Measurements from ENCODE around the gene RNF40.

Gene RNF40

DNA sequence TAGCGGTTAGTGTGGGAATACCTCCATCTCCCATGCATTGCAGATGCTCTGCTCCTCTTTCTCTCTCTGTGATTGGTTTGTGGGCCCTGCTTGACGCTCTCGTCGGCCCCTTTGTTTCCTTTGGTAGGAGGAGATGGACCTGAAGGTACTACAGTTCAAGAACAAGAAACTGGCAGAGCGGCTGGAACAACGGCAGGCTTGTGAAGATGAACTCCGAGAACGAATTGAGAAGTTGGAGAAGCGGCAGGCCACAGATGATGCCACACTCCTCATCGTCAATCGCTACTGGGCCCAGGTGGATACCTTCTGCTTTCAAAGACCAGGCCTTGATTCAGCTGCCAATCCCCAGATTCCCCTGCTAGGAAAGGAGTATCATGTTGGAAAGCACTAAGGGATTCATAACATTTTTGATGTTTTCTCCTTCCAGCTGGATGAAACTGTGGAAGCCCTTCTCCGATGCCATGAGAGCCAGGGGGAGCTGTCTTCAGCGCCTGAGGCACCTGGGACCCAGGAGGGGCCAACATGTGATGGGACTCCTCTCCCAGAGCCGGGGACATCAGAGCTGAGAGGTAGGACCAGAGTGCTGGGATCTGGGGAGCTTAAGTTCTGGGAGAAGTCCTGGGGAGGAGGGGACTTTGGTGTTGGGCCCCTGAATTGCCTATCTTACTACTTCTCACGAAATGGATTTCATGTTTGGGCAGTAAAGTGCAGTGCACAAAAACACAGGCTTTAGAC lies 1.0 kb downstream of the RNF40 start:
- no peak for DNase-seq

DNA sequence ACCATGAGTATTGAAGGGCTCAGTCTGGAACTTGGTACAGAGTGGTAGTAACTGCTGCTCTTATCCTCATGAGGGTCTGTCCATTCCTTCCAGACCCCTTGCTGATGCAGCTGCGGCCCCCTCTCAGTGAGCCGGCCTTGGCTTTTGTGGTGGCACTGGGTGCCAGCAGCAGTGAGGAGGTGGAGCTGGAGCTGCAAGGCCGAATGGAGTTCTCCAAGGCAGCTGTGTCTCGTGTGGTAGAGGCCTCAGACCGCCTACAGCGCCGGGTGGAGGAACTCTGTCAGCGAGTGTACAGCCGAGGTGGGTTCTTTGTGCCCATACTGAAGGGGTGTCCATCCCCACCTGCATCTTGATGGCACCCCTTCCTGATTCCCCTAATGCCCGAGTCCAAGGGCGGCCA lies 2.0 kb downstream of the RNF40 start:
- no peak for DNase-seq

- no peak for DNase-seq
These were observed 2.8 kb downstream of the RNF40 start for GRCh38 chr16:30764816-30765465.

DNA sequence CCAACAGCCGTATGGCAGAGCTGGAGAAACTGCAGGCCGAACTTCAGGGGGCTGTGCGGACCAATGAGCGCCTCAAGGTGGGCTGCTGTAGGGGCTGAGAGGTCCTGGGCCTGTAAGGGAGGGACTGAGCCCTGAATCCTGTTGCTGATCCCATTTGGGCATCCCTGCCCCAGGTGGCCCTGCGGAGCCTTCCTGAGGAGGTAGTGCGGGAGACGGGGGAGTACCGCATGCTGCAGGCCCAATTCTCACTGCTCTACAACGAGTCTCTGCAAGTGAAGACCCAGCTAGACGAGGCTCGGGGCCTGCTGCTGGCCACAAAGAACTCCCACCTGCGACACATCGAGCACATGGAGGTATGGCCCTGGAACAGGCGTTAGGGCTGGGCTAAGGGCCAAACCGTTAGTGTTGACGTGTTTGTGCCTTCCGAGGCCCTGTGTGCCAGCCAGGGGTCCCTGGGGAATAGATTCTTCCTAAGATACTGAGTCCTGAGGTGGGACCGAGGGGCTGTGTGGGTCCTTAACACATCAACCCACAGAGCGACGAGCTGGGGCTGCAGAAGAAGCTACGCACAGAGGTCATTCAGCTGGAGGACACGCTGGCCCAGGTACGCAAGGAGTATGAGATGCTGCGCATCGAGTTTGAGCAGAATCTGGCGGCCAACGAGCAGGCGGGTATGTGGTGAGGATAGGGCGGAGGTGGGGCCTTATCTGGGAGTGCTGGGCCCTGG lies 4.2 kb downstream of the RNF40 start:
- no peak for DNase-seq

DNA sequence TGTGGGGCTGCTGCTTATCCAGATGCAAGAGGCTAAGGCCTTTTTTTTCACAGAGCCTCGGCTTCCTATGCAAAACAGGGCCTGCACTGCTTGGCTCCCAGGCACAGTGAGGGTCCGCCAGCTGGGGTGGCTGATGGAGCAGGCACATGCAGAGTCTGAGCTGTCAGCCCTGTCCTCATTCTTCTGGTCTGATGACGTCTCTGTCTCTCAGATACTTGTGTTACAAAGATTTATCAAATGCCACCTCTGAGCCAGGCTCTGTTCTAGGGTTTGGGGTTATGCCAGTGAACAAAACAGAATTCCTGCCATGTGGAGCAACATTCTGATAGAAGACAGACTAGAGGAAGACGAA lies 4.8 kb downstream of the RNF40 start:
- no peak for DNase-seq

DNA sequence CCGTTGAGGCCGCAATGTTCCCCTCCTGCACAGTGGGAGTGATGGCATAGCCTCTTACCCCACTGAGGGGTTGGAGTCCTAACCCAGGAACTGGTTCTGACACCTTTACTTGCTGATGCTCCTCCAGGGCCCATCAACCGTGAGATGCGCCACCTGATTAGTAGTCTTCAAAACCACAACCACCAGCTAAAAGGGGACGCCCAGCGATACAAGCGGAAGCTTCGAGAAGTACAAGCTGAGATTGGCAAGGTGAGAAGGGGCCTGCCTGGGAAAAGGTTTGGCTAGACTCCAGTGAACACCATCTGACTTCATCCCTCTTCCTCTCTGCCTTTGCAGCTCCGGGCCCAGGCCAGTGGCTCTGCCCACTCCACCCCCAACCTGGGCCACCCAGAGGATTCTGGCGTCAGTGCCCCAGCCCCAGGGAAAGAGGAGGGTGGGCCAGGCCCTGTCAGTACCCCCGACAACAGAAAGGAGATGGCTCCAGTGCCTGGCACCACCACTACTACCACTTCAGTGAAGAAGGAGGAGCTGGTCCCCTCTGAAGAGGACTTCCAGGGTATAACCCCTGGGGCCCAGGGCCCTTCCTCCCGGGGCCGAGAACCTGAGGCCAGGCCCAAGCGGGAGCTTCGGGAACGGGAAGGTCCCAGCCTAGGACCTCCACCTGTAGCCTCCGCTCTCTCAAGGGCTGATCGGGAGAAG lies 5.8 kb downstream of the RNF40 start:
- DNase-seq = no peak

- no peak for DNase-seq
These were observed 6.6 kb downstream of the RNF40 start for GRCh38 chr16:30768583-30769181.

DNA sequence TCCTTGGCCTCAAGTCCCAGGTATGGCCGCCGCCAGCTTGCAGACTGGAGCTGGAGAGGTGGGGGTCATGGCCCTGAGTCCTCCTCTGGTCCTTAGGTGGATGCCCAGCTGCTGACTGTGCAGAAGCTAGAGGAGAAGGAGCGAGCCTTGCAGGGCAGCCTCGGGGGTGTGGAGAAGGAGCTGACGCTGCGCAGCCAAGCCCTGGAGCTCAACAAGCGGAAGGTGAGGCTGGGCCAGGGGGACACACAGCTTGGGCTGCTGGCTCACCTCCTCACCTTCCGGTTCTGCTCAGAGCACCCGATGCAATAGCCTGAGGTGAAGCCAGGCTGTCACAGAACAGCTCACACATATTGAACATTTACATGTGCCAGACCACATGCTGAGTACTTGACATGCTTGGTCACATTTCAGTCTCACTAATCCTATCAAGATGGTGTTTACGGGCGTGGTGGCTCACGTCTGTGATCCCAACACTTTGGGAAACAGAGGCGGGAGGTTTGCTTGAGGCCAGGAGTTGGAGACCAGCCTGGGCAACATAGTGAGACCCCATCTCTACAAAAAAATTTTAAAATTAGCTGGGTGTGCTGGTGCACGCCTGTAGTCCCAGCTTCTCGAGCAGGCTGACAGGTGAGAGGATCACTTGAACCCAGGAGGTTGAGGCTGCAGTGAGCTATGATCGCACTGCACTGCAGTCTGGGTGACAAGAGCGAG lies 7.4 kb downstream of the RNF40 start:
- DNase-seq = no peak

DNA sequence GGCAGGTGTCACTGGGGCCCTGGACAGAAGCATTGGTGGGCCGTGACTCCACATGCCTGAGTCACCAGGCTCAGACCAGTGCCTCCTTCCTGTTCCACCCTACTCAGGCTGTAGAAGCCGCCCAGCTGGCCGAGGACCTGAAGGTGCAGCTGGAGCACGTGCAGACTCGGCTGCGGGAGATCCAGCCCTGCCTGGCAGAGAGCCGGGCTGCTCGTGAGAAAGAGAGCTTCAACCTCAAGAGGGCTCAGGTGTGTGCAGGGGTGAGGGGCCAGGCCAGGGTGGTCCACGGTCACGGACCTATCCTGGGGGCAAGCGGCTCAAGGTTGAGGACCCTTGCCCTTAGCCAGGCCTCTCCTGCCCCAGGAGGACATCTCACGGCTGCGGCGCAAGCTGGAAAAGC lies 9.6 kb downstream of the RNF40 start:
- DNase-seq = no peak

- DNase-seq = no peak
These were observed 11.7 kb downstream of the RNF40 start for GRCh38 chr16:30773826-30774225.

DNA sequence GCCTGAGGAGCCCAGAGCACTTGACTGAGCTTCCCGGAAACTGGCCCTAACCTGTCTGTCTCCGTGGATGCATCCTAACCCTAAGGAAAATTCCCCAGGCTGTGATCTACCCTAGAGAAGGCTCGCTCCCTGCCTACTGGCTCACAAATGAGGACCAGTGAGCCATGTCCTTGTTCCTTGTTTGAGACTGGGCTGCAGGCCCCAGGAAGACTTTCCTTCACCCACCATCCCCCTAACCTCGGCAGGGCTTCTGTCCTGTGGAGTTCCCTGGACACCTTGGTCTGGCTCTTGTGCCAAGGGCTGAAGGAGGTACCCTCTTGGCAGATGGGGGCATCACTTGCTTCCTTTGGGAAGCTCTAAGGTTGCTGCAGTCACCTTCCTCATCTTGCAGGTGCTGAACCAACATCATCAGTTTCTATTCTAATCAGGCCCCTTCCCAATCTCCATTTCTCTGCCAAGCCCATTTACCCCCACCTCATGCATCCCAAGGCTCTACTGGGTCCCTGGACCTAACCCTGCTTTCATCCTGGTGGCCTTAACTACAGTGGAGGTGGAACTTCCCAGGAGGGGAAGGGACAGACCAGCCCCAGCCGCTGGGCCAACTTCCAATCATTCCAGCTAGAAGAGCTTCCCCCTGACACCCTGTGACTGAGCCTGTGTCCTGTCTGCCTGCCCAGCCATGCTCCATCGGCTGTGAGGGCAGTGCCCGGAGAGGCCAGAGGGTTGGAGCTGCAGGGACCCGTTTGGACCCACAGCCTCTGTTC lies 12.4 kb downstream of the RNF40 start:
- no peak for DNase-seq

- DNase-seq = no peak
These were observed 12.9 kb downstream of the RNF40 start for GRCh38 chr16:30775131-30775391.

DNA sequence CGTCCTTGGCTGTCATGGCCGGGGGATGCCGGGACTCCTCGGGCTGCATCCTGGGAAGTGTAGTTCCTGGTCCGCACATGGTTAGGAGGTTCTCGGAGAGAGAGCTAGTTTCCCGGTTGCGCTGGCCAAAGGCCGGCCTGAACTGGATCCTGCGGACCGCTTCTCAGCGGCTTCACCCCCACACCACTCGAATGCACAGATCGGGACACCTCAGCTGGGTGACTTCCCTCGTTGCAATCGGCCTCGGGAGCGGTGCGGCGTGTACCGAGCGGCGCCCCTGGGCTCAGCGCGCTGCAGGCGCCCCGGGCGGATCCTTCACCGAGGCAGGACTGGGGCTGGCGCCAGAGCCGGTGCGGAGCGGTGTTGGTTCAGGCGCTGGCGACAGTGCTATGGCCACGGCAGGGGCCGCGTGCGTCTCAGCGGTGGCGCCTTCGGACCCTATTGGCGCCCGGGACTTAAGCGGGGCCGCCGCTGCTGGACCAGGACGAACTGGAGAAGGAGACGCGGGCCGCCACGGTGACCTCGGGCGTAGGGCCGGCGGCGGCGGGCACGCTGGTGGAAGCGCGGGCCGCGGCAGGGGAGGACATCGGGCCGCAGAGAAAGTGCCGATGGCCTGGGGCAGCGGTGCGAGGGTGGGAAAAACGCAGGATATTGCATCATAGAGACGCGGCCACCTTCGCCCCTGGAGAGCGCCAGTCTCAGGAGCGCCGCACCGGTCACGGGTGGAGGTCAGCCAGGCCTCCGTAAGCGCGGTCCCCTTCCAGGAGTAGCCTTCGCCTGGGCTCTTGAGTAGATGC lies 13.5 kb downstream of the RNF40 start:
- peak; percentile 84 for DNase-seq

- no peak for DNase-seq
These were observed 15.6 kb downstream of the RNF40 start for GRCh38 chr16:30777591-30778297.

GRCh38 chr16:30778549-30779244 lies 16.6 kb downstream of the RNF40 start:
- no peak for DNase-seq

DNA sequence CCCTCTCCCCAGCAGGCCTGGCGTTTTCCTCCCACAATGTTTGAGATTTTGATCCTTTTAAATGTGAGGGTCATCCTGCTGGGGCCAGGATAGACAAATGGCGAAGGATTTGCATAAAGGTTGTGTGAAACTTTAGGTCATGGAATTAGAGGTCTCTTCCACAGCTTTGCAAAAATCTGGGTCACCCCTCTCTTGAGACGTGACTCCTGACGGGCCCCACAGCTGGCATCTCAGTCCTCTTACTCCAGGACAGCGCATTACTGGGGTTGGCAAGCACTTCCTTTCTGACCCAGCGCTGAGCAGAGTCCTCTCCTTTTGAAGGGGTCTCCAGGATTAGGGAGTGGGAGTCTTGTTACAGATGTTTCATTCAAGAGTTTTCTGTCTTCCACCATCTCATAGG lies 17.5 kb downstream of the RNF40 start:
- DNase-seq = no peak

DNA sequence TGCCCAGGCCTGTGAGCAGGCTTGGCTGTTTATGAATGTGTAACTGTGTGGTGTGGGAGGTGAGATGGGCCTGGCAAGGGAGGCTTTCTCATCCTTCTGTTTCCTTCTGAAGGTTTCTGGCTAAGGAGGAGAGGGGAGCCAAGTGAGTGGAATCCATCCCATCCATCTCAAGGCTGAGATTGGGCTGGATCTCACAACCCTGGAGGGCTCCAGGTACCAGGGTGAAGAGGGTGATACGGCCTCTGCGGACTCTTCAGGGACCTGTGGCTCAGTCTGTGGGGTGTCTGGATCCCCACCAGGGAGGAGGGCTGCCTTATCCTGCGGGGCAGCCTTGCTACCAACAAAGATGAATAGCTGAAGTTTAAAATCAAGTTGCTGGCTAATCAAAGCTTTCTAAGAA lies 17.9 kb downstream of the RNF40 start:
- no peak for DNase-seq

DNA sequence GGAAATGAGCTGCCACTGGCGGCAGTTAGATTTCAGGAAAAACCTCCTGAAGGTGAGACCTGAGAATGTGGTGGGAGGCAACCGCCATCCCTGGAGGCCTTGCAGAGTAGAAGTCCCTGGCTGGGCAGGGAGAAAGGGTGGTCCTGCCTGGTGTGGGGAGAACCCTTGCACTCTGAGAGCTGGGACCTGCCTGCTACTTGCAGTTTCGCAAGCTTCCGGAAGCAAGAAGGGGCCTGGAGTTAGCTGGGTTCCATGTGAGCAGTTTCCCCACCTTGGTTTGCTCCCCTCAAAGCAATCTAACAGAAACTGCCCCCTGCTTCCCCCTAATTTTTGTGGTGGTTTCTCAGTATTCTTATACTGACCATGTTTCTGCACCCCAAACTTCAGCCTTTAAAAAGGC lies 18.4 kb downstream of the RNF40 start:
- DNase-seq = no peak

- DNase-seq = no peak
These were observed 20.6 kb downstream of the RNF40 start for GRCh38 chr16:30782486-30783279.
